HEK293T (cell line): ENCODE measurements around the gene EIF4E2.

Experiments used
- FOXA1 ChIP-seq: fragments of 450-650 bp; IDR thresholded peaks from 2 replicates; pipeline ENCODE4 v1.6.1; 2016; ENCODE audit warnings: mild to moderate bottlenecking
- LEF1 ChIP-seq: fragments of 450-650 bp; IDR thresholded peaks from 2 replicates; pipeline ENCODE4 v1.6.1; 2017; ENCODE audit warnings: mild to moderate bottlenecking, borderline replicate concordance
- SP1 ChIP-seq: fragments of 450-650 bp; IDR thresholded peaks from 2 replicates; pipeline ENCODE4 v1.6.1; 2017
- SUZ12 ChIP-seq: fragments of 450-650 bp; IDR thresholded peaks from 2 replicates; pipeline ENCODE4 v1.6.1; 2016; ENCODE audit warnings: mild to moderate bottlenecking

- TF ChIP-seq FOXA1 (no peak), LEF1 (no peak), SUZ12 (no peak), SP1 (no peak)
Observed at GRCh38 chr2:232505856-232506255, 44.6 kb upstream of the EIF4E2 start.
